HS-5 (cell line): ENCODE data around the gene PRDX5.
A peak's percentile ranks its signal among the peaks of the same experiment; 100 is the strongest.

ENCODE experiments used
- DNase-seq: peaks from one replicate; pipeline ENCODE4 v3.0.0-alpha.2; 2012; ENCODE audit warnings: low read depth

Gene PRDX5

GRCh38 chr11:64290352-64291261, 27.3 kb upstream of the PRDX5 start:
- DNase-seq = no peak

GRCh38 chr11:64291262-64291751, 26.6 kb upstream of the PRDX5 start, which contains the start of gene KCNK4:
KCNK4 (plus strand) TSS chr11:64291302; CDS start chr11:64293019, 1,717 bp downstream.
- no peak for DNase-seq

- no peak for DNase-seq
Measured at GRCh38 chr11:64291752-64292459, 26.0 kb upstream of the PRDX5 start.

- no peak for DNase-seq
Measured at GRCh38 chr11:64292460-64293254, 25.3 kb upstream of the PRDX5 start.

- no peak for DNase-seq
Measured at GRCh38 chr11:64294774-64295173, 23.1 kb upstream of the PRDX5 start.

- DNase-seq = no peak
Measured at GRCh38 chr11:64295760-64296159, 22.2 kb upstream of the PRDX5 start.

- no peak for DNase-seq
Measured at GRCh38 chr11:64296236-64296635, 21.7 kb upstream of the PRDX5 start.

GRCh38 chr11:64296830-64297698, 20.9 kb upstream of the PRDX5 start:
- no peak for DNase-seq

- no peak for DNase-seq
Measured at GRCh38 chr11:64297699-64298358, 20.1 kb upstream of the PRDX5 start.

- no peak for DNase-seq
Measured at GRCh38 chr11:64298966-64299846, 18.7 kb upstream of the PRDX5 start.

- DNase-seq = no peak
Measured at GRCh38 chr11:64299847-64300648, 17.9 kb upstream of the PRDX5 start, which contains the start of gene CATSPERZ. CATSPERZ (plus strand) TSS chr11:64300358; CDS start chr11:64300411, 53 bp downstream.

- no peak for DNase-seq
Measured at GRCh38 chr11:64303109-64304031, 14.6 kb upstream of the PRDX5 start.

GRCh38 chr11:64304032-64304315, 13.9 kb upstream of the PRDX5 start:
- DNase-seq = no peak

GRCh38 chr11:64304316-64305072, 13.4 kb upstream of the PRDX5 start:
- peak; percentile 67 for DNase-seq

- DNase-seq = peak; percentile 78
Measured at GRCh38 chr11:64305075-64305690, 12.7 kb upstream of the PRDX5 start, which contains the start of gene ESRRA. ESRRA (plus strand) TSS chr11:64305524; CDS start chr11:64307180, 1,656 bp downstream.
